ENCODE data around the gene GNAS-AS1.
"Not testable (repeated sequence)": the region's sequence is repeated elsewhere in the genome, so short reads cannot be mapped to it uniquely, and the experiment has no call there.

The GNAS-AS1 gene

GRCh38 chr20:58820515-58820914 lies 30.2 kb downstream of the GNAS-AS1 start:
- H2BK5ac ChIP-seq (ENCODE audit: low read depth, low read length, poor library complexity); H3K4me1 ChIP-seq (ENCODE audit: control insufficient read depth in 1 of 2, insufficient read depth in 2 of 2, low read length in 2 of 2); H4K91ac ChIP-seq (ENCODE audit: low read depth, low read length); H2BK120ac ChIP-seq (ENCODE audit: insufficient read depth, low read length, poor library complexity); H2AK5ac ChIP-seq (ENCODE audit: low read length); H3K27me3 ChIP-seq (ENCODE audit: insufficient read depth, low read length); H3K4me3 ChIP-seq (ENCODE audit: low read depth, low read length); H4K8ac ChIP-seq (ENCODE audit: low read depth, low read length); H3K4me2 ChIP-seq (ENCODE audit: low read length); H3K18ac ChIP-seq (ENCODE audit: low read length); H3K9me3 ChIP-seq (ENCODE audit: insufficient read depth, low read depth, low read length); H3K36me3 ChIP-seq (ENCODE audit: control insufficient read depth in 1 of 2, insufficient read depth in 2 of 2, low read length in 2 of 2); H3K79me2 ChIP-seq (ENCODE audit: control insufficient read depth, insufficient read depth, low read length, poor library complexity); H3K9ac ChIP-seq (ENCODE audit: low read length); H2AFZ ChIP-seq (ENCODE audit: insufficient read depth, low read length, poor library complexity); H2BK12ac ChIP-seq (ENCODE audit: low read length); H3K4ac ChIP-seq (ENCODE audit: low read depth, low read length); H3K27ac ChIP-seq (ENCODE audit: low read depth, low read length); H4K12ac ChIP-seq (ENCODE audit: low read depth, low read length); H3K14ac ChIP-seq (ENCODE audit: low read length); H3K79me1 ChIP-seq (ENCODE audit: low read length); H3K23ac ChIP-seq (ENCODE audit: low read length); DNase-seq: not testable (repeated sequence)
- no CpG with 5 or more reads among the region's 6 CpGs for WGBS (ENCODE audit: extremely low coverage, insufficient coverage, insufficient read length)

DNA sequence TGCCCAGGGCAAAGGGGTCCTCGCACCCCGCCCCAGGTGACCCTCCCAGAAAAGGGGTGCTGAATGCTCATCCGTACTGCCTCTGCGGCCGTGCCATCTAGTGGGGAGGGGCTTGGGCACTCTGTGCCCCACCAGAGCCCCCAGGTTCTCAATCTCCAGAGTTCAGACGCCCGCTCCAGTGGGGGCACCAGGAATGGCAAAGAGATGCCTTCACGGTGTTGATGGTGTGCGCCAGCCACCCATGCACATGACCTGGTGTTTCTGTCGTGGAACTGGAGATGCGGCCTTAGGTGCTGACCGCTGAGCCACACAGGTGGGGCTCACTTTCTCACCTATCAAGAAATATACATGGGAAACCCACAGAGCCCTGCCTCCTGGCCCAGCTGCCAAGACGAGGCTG lies 30.8 kb downstream of the GNAS-AS1 start:
- no peak overlapping the region for H4K8ac ChIP-seq (ENCODE audit: low read depth, low read length)
- H2BK12ac ChIP-seq (ENCODE audit: low read length), result no peak overlapping the region
- H4K12ac ChIP-seq (ENCODE audit: low read depth, low read length), result no peak overlapping the region
- no CpG with 5 or more reads among the region's 13 CpGs for WGBS (ENCODE audit: extremely low coverage, insufficient coverage, insufficient read length)
- H3K14ac ChIP-seq (ENCODE audit: low read length), result no peak overlapping the region
- no peak overlapping the region for H3K4ac ChIP-seq (ENCODE audit: low read depth, low read length)
- H3K27me3 ChIP-seq (ENCODE audit: insufficient read depth, low read length), result no peaks in the 10 kb centered on the region
- no peak overlapping the region for H3K4me2 ChIP-seq (ENCODE audit: low read length)
- H3K79me1 ChIP-seq (ENCODE audit: low read length), result no peaks in the 10 kb centered on the region
- H3K79me2 ChIP-seq (ENCODE audit: control insufficient read depth, insufficient read depth, low read length, poor library complexity), result no peaks in the 10 kb centered on the region
- peaks cover 3 to 6% of the 10 kb centered on the region in 2 experiments for H3K4me1 ChIP-seq (ENCODE audit: control insufficient read depth in 1 of 2, insufficient read depth in 2 of 2, low read length in 2 of 2)
- no peak overlapping the region for H3K4me3 ChIP-seq (ENCODE audit: low read depth, low read length)
- H3K9ac ChIP-seq (ENCODE audit: low read length), result no peak overlapping the region
- H2BK120ac ChIP-seq (ENCODE audit: insufficient read depth, low read length, poor library complexity), result no peak overlapping the region
- peaks cover 4 to 8% of the 10 kb centered on the region in 2 experiments for H3K36me3 ChIP-seq (ENCODE audit: control insufficient read depth in 1 of 2, insufficient read depth in 2 of 2, low read length in 2 of 2)
- H2AFZ ChIP-seq (ENCODE audit: insufficient read depth, low read length, poor library complexity), result no peak overlapping the region
- no peak overlapping the region for H3K27ac ChIP-seq (ENCODE audit: low read depth, low read length)
- H4K91ac ChIP-seq (ENCODE audit: low read depth, low read length), result no peak overlapping the region
- H2AK5ac ChIP-seq (ENCODE audit: low read length), result no peak overlapping the region
- H3K9me3 ChIP-seq (ENCODE audit: insufficient read depth, low read depth, low read length), result peaks cover 9% of the 10 kb centered on the region
- no peak overlapping the region for H3K23ac ChIP-seq (ENCODE audit: low read length)
- no peak for DNase-seq
- no peak overlapping the region for H3K18ac ChIP-seq (ENCODE audit: low read length)
- no peak overlapping the region for H2BK5ac ChIP-seq (ENCODE audit: low read depth, low read length, poor library complexity)

- Histone ChIP-seq H3K79me2 (ENCODE audit: control insufficient read depth, insufficient read depth, low read length, poor library complexity) (no peaks in the 10 kb centered on the region), H2BK12ac (ENCODE audit: low read length) (no peak overlapping the region), H3K18ac (ENCODE audit: low read length) (no peak overlapping the region), H3K4me3 (ENCODE audit: low read depth, low read length) (no peak overlapping the region), H3K27me3 (ENCODE audit: insufficient read depth, low read length) (no peaks in the 10 kb centered on the region), H2BK120ac (ENCODE audit: insufficient read depth, low read length, poor library complexity) (no peak overlapping the region), H3K27ac (ENCODE audit: low read depth, low read length) (no peak overlapping the region), H3K4me2 (ENCODE audit: low read length) (no peak overlapping the region), H3K9me3 (ENCODE audit: insufficient read depth, low read depth, low read length) (peaks cover 9% of the 10 kb centered on the region), H4K91ac (ENCODE audit: low read depth, low read length) (no peak overlapping the region), H2AFZ (ENCODE audit: insufficient read depth, low read length, poor library complexity) (no peak overlapping the region), H2AK5ac (ENCODE audit: low read length) (no peak overlapping the region), H3K23ac (ENCODE audit: low read length) (no peak overlapping the region), H3K36me3 (ENCODE audit: control insufficient read depth in 1 of 2, insufficient read depth in 2 of 2, low read length in 2 of 2) (peaks cover 4 to 8% of the 10 kb centered on the region in 2 experiments), H2BK5ac (ENCODE audit: low read depth, low read length, poor library complexity) (no peak overlapping the region), H3K4ac (ENCODE audit: low read depth, low read length) (no peak overlapping the region), H4K8ac (ENCODE audit: low read depth, low read length) (no peak overlapping the region), H3K14ac (ENCODE audit: low read length) (no peak overlapping the region), H3K79me1 (ENCODE audit: low read length) (no peaks in the 10 kb centered on the region), H4K12ac (ENCODE audit: low read depth, low read length) (no peak overlapping the region), H3K9ac (ENCODE audit: low read length) (no peak overlapping the region), H3K4me1 (ENCODE audit: control insufficient read depth in 1 of 2, insufficient read depth in 2 of 2, low read length in 2 of 2) (peaks cover 3 to 6% of the 10 kb centered on the region in 2 experiments)
- WGBS (ENCODE audit: extremely low coverage, insufficient coverage, insufficient read length), result no CpG with 5 or more reads among the region's 8 CpGs
- DNase-seq, result peak; percentile 73 to 92
These were observed 32.0 kb downstream of the GNAS-AS1 start for GRCh38 chr20:58818586-58819285.

GRCh38 chr20:58817748-58818147 lies 33.0 kb downstream of the GNAS-AS1 start:
- peaks cover 3 to 6% of the 10 kb centered on the region in 2 experiments for H3K4me1 ChIP-seq (ENCODE audit: control insufficient read depth in 1 of 2, insufficient read depth in 2 of 2, low read length in 2 of 2)

More at GRCh38 chr20:58817748-58818147, 33.0 kb downstream of the GNAS-AS1 start:
- Histone ChIP-seq H2BK12ac (ENCODE audit: low read length) (no peak overlapping the region), H3K27me3 (ENCODE audit: insufficient read depth, low read length) (no peaks in the 10 kb centered on the region), H3K4me3 (ENCODE audit: low read depth, low read length) (peak overlapping the region; percentile 35), H4K91ac (ENCODE audit: low read depth, low read length) (no peak overlapping the region), H2AFZ (ENCODE audit: insufficient read depth, low read length, poor library complexity) (no peak overlapping the region), H2BK120ac (ENCODE audit: insufficient read depth, low read length, poor library complexity) (no peak overlapping the region), H2AK5ac (ENCODE audit: low read length) (no peak overlapping the region), H3K14ac (ENCODE audit: low read length) (no peak overlapping the region), H4K12ac (ENCODE audit: low read depth, low read length) (no peak overlapping the region), H3K36me3 (ENCODE audit: control insufficient read depth in 1 of 2, insufficient read depth in 2 of 2, low read length in 2 of 2) (peaks cover 4 to 6% of the 10 kb centered on the region in 2 experiments), H3K27ac (ENCODE audit: low read depth, low read length) (no peak overlapping the region), H4K8ac (ENCODE audit: low read depth, low read length) (no peak overlapping the region), H3K9ac (ENCODE audit: low read length) (no peak overlapping the region), H3K23ac (ENCODE audit: low read length) (no peak overlapping the region), H3K18ac (ENCODE audit: low read length) (no peak overlapping the region), H3K9me3 (ENCODE audit: insufficient read depth, low read depth, low read length) (peaks cover 14% of the 10 kb centered on the region), H3K79me2 (ENCODE audit: control insufficient read depth, insufficient read depth, low read length, poor library complexity) (no peaks in the 10 kb centered on the region), H2BK5ac (ENCODE audit: low read depth, low read length, poor library complexity) (no peak overlapping the region), H3K4me2 (ENCODE audit: low read length) (no peak overlapping the region), H3K4ac (ENCODE audit: low read depth, low read length) (no peak overlapping the region), H3K79me1 (ENCODE audit: low read length) (no peaks in the 10 kb centered on the region)
- no peak for DNase-seq
- no CpG with 5 or more reads among the region's 10 CpGs for WGBS (ENCODE audit: extremely low coverage, insufficient coverage, insufficient read length)

All from trophoblast cell (in vitro differentiated cells and primary cell).